Measurements from ENCODE around the gene NTRK1.
A peak's percentile ranks its signal among the peaks of the same experiment; 100 is the strongest.

NTRK1 gene

DNA sequence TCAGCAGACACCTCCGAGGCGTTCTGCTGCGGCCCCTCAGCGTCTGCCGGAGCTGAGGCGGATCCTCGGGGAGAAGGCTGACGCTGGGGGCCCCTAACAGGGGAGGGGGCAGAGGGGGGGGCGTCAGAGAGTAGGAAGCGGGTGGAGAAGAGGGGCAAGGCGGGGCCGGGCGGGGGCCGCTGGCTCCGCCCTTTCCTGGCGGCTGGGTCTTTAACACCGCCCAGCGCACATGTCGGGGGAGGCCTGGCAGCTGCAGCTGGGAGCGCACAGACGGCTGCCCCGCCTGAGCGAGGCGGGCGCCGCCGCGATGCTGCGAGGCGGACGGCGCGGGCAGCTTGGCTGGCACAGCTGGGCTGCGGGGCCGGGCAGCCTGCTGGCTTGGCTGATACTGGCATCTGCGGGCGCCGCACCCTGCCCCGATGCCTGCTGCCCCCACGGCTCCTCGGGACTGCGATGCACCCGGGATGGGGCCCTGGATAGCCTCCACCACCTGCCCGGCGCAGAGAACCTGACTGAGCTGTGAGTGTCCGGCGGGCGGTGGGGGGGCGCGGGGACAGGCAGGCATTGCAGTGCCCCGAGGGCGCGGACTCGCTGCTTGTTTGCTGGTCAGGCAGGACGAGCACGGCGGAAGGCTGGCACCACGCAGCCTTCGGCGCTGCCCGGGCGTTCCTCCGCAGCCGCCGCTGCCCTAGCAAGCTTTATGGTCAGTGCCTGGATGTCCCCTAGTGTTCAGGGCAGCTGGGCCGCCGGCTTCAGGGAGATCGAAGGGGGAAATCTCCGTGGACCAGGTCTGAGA, at the start of gene NTRK1:
Gene NTRK1 (plus strand): TSS at position 238 of the 796 bp plus-strand sequence. CDS start 70 bp downstream, at position 308.
- DNase-seq (ENCODE audit: low read depth), result no peak
- H3K4me3 ChIP-seq (ENCODE audit: low read depth, low read length), result peak within 1 kb of the TSS; percentile 40

DNA sequence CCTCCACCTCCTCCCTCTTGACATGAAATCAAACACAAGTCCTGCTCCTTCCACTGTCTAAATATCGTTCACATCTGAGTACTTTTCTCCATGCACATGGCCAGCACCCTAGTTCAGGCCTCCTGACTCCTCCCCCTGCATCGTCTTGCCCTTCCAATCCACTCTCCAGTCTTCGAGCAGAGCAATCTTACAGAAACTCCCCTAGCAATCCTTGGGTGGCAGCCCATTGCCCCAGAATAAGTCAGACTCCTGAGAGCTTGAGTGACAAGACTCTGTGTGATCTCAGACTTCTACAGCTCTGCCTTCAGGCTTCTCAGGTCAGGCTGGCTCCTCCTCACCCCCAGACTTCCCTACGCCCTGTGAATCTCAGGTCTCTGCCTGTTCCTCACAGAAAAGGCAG, 49.5 kb upstream of the NTRK1 start:
- H3K4me3 ChIP-seq (ENCODE audit: low read depth, low read length), result no peak overlapping the region
- no peak for DNase-seq (ENCODE audit: low read depth)

DNA sequence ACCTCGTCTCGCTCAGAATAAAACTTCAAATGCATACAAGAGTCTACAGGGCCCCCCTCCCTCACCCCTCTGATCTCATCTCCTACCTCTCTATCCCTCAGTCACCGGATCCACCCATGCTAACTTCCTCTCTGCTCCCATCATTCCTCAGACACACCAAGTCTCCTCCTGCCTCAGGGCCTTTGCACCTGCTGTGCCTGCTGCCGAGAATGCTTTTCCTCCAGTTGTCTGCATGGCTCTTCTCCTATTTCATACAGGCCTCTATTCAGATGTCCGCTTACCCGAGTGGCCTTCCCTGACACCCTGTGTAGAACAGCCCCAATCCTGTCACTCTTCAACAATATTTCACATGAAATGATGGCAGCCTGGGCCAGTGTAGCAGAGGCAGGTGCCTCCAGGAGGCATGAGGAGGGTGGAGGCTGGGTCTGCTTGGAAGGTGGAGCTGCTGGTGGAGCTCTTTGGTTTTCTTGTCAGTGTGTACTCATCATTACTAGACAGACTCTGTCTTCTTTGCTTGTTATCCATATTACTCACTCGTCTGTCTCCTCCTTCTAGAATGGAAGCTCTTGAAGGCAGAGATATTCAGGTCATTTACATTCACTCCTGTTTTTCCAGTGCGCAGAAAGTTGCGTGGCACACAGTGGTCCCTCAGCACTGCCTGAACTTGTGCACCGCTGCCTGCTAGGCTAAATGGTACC, 48.2 kb upstream of the NTRK1 start:
- no peak for DNase-seq (ENCODE audit: low read depth)
- H3K4me3 ChIP-seq (ENCODE audit: low read depth, low read length), result no peak overlapping the region

DNA sequence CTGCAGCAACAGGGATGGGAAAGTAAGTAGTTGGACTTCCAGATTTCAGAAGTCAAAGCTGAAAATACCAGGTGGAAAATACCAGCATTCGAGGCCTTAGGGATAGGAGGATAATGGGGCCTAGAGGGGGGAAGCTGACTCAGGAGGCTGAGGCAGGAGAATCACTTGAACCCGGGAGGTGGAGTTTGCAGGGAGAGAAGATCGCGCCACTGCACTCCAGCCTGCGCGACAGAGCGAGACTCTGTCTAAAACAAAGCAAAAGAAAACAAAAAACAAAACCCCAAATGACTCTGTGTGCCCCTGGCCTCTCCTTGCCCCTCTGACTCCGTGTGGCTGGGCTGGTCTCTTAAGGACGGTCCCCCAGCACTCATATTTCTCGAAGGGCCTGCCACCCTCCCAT, 47.4 kb upstream of the NTRK1 start:
- no peak for DNase-seq (ENCODE audit: low read depth)
- H3K4me3 ChIP-seq (ENCODE audit: low read depth, low read length), result peak overlapping the region; percentile 32

- DNase-seq (ENCODE audit: low read depth), result no peak
- H3K4me3 ChIP-seq (ENCODE audit: low read depth, low read length), result peak overlapping the region; percentile 32
Measured at GRCh38 chr1:156813750-156814570, 46.7 kb upstream of the NTRK1 start.

- DNase-seq (ENCODE audit: low read depth), result no peak
- H3K4me3 ChIP-seq (ENCODE audit: low read depth, low read length), result no peak overlapping the region
Measured at GRCh38 chr1:156814571-156815260, 45.9 kb upstream of the NTRK1 start.

- peak; percentile 89 for DNase-seq (ENCODE audit: low read depth)
- H3K4me3 ChIP-seq (ENCODE audit: low read depth, low read length), result no peak overlapping the region
Measured at GRCh38 chr1:156815307-156815826, 45.3 kb upstream of the NTRK1 start.

DNA sequence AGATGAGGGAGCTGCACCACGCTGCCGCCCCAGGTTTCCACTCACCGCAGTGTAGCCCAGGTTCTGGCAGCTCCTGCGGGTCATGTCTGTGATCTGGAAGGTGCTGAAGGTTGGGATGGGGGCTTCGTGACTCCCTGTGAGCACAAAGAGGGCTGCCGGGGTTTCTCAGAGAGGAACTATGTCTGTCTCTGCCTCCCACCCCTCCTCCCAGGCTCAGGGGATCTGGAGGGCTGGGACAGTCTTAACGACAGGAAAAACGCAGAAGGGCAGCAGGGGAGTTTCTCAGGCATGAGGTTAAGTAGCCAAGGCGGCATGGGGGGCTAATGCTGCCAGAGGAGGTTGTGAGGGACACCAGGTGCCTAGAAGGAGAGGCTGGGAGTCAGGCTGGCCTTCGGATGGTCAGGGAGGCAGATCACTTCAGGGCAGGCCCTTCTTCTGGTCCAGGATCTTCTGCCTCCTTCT, 44.7 kb upstream of the NTRK1 start:
- no peak overlapping the region for H3K4me3 ChIP-seq (ENCODE audit: low read depth, low read length)
- no peak for DNase-seq (ENCODE audit: low read depth)

GRCh38 chr1:156816561-156817328, 43.9 kb upstream of the NTRK1 start, which contains the start of gene SH2D2A:
Gene SH2D2A (minus strand): TSS chr1:156816848. CDS start chr1:156816708, 140 bp downstream.
- no peak within 1 kb of the TSS for H3K4me3 ChIP-seq (ENCODE audit: low read depth, low read length)
- peak; percentile 31 for DNase-seq (ENCODE audit: low read depth)

DNA sequence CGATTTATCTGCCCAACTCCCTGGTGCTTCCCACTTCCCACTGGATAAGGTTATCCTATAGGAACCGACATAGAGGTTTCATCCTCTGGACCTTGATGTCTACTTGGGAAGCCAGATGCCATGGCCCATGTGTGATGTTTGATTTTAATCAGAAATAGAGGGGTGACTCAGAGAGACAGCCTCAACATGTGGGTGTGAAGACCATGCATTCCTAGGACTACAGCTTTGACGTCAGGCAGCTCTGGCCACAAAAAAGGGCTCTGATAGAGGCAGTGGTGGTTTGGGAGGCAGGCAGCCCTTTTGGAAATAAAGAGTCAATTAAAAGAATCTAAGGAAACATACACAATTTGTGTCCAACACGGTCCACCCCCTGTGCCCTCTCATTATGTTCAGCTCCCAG, 38.9 kb upstream of the NTRK1 start:
- DNase-seq (ENCODE audit: low read depth), result peak; percentile 29
- H3K4me3 ChIP-seq (ENCODE audit: low read depth, low read length), result no peak overlapping the region

GRCh38 chr1:156822680-156823079, 38.0 kb upstream of the NTRK1 start:
- no peak for DNase-seq (ENCODE audit: low read depth)
- H3K4me3 ChIP-seq (ENCODE audit: low read depth, low read length), result no peak overlapping the region

DNA sequence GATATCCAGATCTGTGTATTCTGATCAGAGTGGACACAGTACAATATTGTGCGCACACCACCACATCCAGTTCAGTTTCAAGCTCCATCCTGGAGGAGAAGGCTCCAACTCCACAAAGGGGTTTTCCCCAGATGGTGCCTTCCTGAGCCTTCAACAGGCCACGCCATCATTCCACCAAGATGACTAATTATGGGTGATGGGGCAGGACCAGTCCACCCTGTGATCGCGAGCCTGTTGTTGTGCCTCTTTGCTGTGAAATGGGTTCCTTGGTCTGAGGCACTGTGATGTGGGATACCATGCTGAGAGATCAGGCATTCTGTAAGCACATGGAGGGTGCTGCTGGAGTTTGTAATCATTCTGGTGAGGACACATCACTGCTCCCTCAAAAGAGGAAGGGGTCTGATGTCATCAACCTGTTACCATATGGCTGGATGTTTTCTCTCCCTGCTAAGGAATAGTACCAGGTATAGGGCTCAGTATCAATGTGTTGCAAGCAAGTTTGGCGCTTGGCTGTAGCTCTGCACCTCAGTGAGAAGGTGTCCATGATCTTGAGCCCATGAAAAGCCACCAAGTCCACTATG, 37.4 kb upstream of the NTRK1 start:
- no peak overlapping the region for H3K4me3 ChIP-seq (ENCODE audit: low read depth, low read length)
- no peak for DNase-seq (ENCODE audit: low read depth)

DNA sequence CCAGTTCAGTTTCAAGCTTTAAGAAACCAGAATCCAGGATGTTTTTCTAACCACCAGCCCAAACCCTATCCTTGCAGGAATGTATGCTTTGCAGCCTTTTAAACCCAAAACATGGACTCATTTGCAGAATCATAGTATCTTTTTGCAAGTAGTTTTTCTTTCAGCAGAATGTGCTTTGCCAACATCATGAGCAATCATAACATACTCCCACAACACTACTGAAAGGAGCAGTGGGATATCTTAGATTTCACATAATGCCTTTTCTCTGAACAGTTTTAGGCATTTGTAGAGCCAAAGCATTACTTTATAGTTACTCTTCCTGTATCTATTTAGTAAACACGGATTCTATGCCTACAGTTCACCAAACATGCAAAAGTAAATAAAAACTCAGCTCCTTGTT, 34.0 kb upstream of the NTRK1 start:
- DNase-seq (ENCODE audit: low read depth), result no peak
- no peak overlapping the region for H3K4me3 ChIP-seq (ENCODE audit: low read depth, low read length)

DNA sequence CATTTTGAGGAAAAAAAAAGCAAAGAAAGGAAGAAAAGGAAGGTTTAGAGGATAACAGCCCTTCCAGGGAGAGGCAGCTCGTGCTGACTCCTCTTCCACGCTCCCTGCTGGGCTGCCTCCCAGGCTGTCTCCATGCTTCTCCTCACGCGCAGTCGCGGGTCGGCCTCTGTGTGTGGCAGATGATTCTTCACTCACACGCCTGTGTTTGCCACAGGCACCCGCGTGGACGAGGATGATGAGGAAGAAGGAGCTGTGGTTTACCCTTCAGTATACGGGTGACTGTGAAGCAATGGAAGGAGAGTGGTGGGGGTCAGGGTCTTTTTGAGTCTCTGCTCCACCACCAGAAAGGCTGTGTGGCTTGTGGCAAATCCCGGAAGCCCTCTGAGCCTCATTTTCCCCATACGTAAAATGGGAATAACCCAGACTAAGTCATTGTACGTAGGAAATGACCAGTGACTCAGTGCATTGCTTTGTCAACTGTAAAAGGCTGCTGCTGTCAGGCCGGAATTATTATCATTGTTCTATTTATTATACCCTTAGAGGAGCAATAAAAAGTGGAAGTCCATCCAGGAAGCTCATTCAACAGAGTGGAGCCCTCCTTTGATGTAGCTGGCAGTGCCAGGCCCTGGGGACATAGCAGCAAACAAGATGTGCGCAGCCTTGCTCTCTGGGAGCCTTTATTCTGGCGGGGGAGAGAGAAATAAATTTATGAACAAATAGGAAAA, 32.1 kb upstream of the NTRK1 start:
- DNase-seq (ENCODE audit: low read depth), result no peak
- H3K4me3 ChIP-seq (ENCODE audit: low read depth, low read length), result no peak overlapping the region

DNA sequence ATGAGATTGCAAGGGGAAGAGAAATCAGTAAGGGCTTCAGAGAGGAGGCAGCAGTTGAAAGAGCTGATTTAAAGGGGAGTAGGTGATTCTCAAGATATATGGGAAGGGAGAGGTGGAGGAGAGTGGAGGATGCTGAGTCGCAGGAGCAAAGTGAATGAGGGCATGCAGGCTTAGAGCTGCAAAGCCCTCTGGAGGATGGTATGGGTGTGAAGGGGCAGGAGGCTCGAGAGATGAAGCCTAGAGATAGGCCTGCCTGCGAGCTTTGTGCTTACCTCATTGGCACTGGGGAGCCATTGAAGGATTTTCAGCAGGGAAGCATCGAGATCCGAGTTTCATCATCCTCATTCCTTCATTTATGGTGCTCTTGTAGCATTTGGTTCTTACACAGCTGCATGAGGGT, 28.2 kb upstream of the NTRK1 start:
- no peak for DNase-seq (ENCODE audit: low read depth)

DNA sequence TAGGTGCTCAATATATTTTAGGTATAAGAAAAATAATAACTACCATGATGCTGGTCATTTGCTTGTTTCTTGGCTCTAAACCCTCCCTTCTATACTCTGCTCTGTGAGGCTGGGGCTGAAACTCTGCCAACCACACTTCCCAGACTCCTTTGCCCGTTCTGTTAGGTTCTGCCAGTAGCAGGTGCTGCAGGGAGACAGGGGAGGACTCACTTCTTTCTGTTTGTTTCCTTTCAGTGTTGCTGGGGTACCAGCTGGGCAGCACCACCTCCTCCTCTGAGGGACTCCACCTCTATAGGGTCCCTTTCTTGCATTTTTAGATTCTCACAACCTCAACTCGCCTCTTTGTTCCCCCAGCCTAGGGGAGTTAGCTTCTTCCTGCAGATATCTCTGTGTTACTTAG, 27.1 kb upstream of the NTRK1 start:
- no peak for DNase-seq (ENCODE audit: low read depth)
- H3K4me3 ChIP-seq (ENCODE audit: low read depth, low read length), result no peak overlapping the region

More for the DNA sequence above, 28.2 kb upstream of the NTRK1 start:
- no peak overlapping the region for H3K4me3 ChIP-seq (ENCODE audit: low read depth, low read length)

- H3K4me3 ChIP-seq (ENCODE audit: low read depth, low read length), result no peak overlapping the region
- no peak for DNase-seq (ENCODE audit: low read depth)
Measured at GRCh38 chr1:156834322-156834721, 26.3 kb upstream of the NTRK1 start.

Data from skeletal muscle cell (primary cell).